Fibroblast of villous mesenchyme (primary cell): ENCODE results near the gene ARHGEF37. TPM values are rescaled to one million over a fixed set of nuclear protein-coding genes. Genes with fewer than 3 reads are reported as not detected.
"Not testable (repeated sequence)": the region's sequence is repeated elsewhere in the genome, so short reads cannot be mapped to it uniquely, and the experiment has no call there.

Experiments used
- DNase-seq: peaks from one replicate; pipeline ENCODE4 v3.0.0-alpha.2; 2010; ENCODE audit warnings: low read depth
- H3K4me3 ChIP-seq: 2 replicates; pipeline ENCODE4 v1.5.1; 2011; ENCODE audit warnings: low read depth, mild to moderate bottlenecking, low read length
- CTCF ChIP-seq: IDR thresholded peaks from 2 replicates; pipeline ENCODE4 v1.5.1; 2012; ENCODE audit warnings: low read depth, mild to moderate bottlenecking, low read length; ENCODE audit not compliant: insufficient read depth
- total RNA-seq: library from RNA; depleted of rRNA; stranded (reverse); fragments of >200 nt; gene quantifications from 2 replicates; pipeline ENCODE4 v1.2.3, GENCODE V29; 2012

ARHGEF37 gene
- total RNA-seq, 1 donor: 0.43 TPM

GRCh38 chr5:149644629-149645028 lies 63.3 kb downstream of the ARHGEF37 start:
- TF ChIP-seq CTCF: no peak
- no peak for DNase-seq
- H3K4me3 ChIP-seq: no peak overlapping the region

GRCh38 chr5:149645236-149645635 lies 63.9 kb downstream of the ARHGEF37 start:
- no peak overlapping the region for H3K4me3 ChIP-seq
- DNase-seq: no peak
- TF ChIP-seq CTCF: no peak

- TF ChIP-seq CTCF: no peak
- no peak overlapping the region for H3K4me3 ChIP-seq
- DNase-seq: no peak
These were observed 64.4 kb downstream of the ARHGEF37 start for GRCh38 chr5:149645725-149646124.

- TF ChIP-seq CTCF: no peak
- DNase-seq: peak; percentile 15
- H3K4me3 ChIP-seq: no peak overlapping the region
These were observed 65.3 kb downstream of the ARHGEF37 start for GRCh38 chr5:149646564-149646963.

GRCh38 chr5:149647334-149647733 lies 66.0 kb downstream of the ARHGEF37 start:
- no peak overlapping the region for H3K4me3 ChIP-seq
- TF ChIP-seq CTCF: no peak
- no peak for DNase-seq

- H3K4me3 ChIP-seq, DNase-seq: not testable (repeated sequence)
These were observed 67.4 kb downstream of the ARHGEF37 start for GRCh38 chr5:149648464-149649393.

- H3K4me3 ChIP-seq, DNase-seq: not testable (repeated sequence)
These were observed 68.4 kb downstream of the ARHGEF37 start for GRCh38 chr5:149649730-149650129.

GRCh38 chr5:149651686-149652085 lies 70.4 kb downstream of the ARHGEF37 start:
- TF ChIP-seq CTCF: no peak
- DNase-seq: no peak
- H3K4me3 ChIP-seq: no peak overlapping the region
